SKM-1 treated with dmso at 0.1 percent for 144 hours (cell line): ENCODE data around the gene NLRP13.
"Not testable (repeated sequence)": the region's sequence is repeated elsewhere in the genome, so short reads cannot be mapped to it uniquely, and the experiment has no call there.

ENCODE experiments used
- DNase-seq: peaks from one replicate; lab custom pipeline; 2025; ENCODE audit not compliant: unreplicated experiment; lab: John Stamatoyannopoulos, UW

NLRP13 gene

GRCh38 chr19:55931936-55932386 is at the start of gene NLRP13:
TSS of gene NLRP13 (minus strand) at chr19:55932336. CDS start at chr19:55932311, 25 bp downstream.
- no peak for DNase-seq

DNA sequence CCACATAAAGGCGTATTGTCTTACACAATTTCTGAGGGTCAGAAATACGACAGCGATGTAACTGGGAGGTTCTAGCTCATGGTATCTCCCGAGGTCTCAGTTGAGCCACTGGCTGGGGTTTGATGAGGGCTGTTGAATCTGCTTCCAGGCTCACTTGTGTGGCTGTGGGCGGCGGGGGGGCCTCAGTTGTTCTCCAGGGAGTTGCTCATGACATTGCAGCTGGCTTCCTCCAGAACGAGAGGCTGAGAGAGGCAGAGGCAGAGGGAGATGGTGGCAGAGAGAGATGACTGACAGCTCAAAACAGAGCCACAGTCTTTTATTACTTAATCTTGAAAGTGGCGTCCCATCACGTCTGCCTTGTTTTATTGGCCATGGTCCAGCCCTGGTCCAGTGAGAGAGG is 48.3 kb upstream of the NLRP13 start:
- no peak for DNase-seq

DNA sequence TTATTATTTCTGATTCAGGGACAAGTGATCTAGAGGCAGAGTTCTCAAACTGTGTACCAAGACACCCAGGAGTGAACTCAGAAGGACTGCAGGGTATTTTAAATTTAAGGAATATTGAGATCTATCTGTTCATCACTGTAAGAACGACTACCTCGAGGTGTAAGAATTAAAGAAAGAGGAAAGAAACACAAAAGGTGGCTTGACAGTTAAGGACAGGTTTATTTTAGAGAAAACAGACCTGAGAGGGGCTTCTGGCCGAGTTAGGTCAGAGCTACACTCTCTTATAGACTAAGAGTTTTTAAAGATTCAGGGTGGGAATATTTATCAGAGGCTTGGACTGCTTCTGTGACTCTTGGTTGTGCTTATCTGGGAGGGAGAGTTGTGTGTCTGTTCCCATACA is 41.8 kb upstream of the NLRP13 start:
- DNase-seq: no peak

DNA sequence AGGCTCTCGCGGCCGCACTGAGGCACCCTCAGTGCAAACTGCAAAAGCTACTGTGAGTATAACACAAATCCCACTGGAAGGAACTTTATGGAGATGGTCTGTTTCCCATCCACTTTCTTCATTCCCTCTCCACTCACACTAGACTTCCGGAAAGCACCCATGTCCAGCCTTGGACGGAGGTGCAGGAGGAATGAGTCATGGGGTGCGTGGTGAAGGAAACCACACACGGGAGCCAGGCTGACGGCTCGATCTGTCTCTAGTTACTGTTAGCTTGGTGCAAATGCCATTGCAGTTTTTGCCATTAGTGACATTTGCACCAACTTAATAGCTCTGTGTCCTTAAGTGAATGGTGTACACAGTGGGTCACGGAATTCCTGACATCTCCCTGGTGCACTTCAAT is 30.1 kb upstream of the NLRP13 start:
- DNase-seq: no peak

DNA sequence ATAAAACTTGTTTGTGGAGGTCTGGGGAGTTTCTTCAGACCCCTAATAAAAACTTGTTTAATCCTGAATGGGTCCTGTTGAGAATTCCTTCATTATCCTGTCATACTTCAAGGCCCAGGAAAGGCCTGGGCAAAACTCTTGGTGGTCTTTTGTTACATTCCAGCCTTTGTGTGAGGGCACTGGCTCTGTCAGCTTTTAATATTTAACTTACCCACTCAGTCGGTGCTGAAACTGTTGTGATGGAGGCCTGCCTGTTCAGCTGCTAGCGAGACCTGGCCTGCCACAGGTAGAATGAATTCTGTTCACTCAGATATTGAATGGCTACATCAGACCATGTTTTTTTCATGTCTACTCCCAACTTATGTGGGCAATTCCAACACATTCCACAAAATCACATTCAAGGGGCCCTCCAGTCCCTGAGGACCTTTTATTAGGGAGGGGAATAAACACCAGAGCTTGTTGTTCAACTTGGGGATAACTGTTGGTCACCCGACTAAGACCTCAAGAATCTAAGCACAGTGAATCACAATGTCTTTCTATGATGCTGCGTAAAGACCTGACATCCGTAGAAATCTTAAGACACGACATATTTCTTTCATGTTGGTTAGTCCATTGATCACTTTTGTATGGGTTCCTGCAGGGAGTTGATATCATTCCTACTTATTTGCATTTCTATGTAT is 28.0 kb upstream of the NLRP13 start:
- no peak for DNase-seq

DNA sequence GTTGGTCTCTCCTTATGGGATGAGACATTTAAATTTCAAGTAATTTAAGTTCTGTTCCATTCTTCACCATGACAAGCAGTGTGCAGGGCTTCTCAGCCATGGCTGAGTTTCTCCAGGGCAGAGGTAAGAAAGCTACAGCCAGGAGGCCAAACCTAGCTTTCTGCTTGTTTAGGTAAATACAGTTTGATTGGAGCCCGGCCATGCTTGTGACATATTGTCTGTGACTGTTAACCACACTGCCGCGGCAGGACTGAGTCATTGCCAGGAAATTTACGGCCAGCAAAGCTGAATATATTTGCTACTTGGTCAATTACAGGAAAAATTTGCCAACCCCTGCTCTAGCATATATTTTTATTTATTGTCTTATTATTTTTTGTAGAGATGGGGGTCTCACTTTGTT is 26.2 kb upstream of the NLRP13 start:
- no peak for DNase-seq

DNA sequence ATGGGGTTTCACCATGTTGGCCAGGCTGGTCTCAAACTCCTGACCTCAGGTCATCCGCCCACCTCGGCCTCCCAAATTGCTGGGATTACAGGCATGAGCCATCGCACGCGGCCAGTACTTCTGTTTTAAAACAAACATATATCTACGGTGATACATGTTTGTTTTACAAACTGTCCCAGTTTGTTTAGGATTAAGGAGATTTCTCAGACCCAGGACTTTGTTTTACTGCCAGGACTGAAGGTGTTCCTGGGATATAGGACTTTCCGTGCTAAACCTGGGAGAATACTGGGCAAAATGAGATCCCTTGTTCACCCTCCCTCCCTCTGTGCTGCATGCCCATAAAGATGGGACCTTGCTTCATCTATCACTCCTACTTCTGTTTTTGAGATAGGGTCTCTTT is 24.3 kb upstream of the NLRP13 start:
- DNase-seq: no peak

DNA sequence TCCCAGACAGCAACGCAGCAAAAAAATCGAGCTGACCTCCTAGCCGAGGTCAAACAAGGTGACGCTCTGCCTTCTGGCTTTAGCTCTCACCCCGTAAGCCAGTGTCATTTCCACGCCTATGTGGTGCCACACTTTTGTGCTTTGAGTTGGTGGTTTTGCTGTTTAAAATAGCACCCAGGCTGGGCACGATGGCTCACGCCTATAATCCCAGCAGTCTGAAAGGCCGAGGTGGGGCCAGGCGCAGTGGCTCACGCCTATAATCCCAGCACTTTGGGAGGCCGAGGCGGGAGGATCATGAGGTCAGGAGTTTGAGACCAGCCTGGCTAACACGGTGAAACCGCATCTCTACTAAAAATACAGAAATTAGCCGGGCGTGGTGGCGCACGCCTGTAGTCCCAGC is 18.4 kb upstream of the NLRP13 start:
- DNase-seq: not testable (repeated sequence)

- DNase-seq: no peak
Observed at GRCh38 chr19:55947532-55947931, 15.4 kb upstream of the NLRP13 start, which contains the start of gene NLRP8. TSS of gene NLRP8 (plus strand) at chr19:55947832.

DNA sequence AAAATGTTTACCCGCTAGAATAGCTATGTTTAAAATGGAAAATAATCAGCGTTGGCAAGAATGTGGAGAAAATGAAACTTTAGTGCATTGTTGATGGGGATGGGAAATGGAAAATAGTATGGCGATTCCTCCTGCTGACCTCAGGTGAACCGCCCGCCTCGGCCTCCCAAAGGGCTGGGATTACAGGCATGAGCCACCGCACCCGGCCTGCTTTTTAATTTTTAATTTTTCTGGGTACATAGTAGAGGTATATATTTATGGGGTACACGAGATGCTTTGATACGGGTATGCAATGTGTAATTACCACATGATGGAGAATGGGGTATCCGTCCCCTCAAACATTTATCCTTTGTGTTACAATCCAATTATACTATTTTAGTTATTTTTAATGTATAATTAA is 8.2 kb upstream of the NLRP13 start:
- no peak for DNase-seq

GRCh38 chr19:55939206-55939605 is 7.1 kb upstream of the NLRP13 start:
- DNase-seq: no peak

DNA sequence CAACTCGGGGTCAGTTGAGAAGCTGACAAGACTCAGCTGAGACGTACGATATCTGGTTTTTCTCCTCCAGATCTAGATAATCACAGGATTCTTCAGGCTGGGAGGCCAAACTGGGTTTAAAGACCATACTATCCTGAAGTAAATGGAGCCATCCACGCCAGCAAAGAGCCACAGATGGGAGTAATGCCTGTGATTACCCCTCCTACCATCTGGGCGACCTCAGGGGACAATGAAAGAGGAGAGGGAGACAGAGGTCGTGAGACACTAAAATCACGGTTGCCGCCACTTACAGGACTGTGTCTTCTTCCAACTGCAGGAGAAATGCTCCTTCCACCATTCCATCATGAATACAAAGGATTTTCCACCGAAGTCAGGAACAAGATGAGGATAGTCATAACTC is 3.1 kb upstream of the NLRP13 start:
- no peak for DNase-seq

GRCh38 chr19:55930996-55931515 is 1.1 kb downstream of the NLRP13 start:
- no peak for DNase-seq

GRCh38 chr19:55929258-55929657 is 2.9 kb downstream of the NLRP13 start:
- not testable (repeated sequence) for DNase-seq

- DNase-seq: no peak
Observed at GRCh38 chr19:55927991-55928390, 4.1 kb downstream of the NLRP13 start.

GRCh38 chr19:55923556-55923955 is 8.6 kb downstream of the NLRP13 start:
- DNase-seq: no peak

DNA sequence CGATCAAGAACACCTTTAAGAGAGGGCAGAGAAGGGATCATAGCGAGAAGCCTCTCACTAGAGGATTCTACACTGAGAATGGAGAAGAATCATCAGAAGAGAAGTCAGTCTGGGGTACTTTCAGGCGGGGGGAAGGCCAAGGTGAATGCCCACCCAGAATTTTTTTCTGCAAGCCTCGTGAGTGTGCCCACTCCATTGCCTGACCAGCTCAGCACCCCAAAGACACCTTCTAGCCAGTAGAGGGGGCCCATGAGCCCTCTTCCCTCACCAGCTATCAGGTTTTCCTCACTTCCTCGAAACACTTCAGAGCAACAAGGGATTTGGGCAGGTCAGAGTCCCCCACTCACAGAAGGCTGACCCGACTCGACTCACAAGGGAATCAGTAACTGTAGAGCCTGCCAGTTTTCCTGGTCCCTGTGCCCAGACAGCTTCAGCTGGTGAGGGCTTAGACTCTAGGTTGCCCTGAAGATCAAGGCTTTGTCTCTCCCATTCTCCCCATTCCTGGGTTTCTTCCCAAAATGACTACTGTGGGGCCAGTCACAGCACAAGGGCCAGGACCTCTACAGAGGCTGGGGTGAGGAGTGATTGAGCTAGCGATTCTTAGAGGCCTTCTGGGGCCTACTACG is 18.4 kb downstream of the NLRP13 start:
- no peak for DNase-seq

DNA sequence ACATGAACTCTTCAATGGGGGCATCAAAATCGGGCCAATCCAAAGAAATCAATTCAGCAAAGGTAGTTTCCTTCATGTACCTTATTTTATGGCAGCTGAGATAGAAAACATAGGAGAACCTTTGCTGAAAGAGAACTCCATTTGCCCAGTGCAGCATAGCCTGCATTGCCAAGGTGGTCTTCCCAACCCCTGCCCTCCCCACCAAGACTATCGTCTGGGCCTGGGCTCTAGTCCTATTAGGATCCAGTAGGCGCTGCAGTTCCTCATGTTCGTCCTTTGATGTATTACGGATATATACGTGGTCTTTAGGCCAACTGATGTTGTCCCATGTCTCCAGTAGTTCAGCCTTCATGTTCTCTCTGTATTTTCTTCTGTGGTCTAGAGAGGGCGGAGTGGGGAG is 19.2 kb downstream of the NLRP13 start:
- DNase-seq: no peak

- no peak for DNase-seq
Observed at GRCh38 chr19:55909801-55910200, 22.3 kb downstream of the NLRP13 start.

GRCh38 chr19:55907746-55908145 is 24.4 kb downstream of the NLRP13 start:
- DNase-seq: no peak

- DNase-seq: no peak
Observed at GRCh38 chr19:55907286-55907685, 24.9 kb downstream of the NLRP13 start.

DNA sequence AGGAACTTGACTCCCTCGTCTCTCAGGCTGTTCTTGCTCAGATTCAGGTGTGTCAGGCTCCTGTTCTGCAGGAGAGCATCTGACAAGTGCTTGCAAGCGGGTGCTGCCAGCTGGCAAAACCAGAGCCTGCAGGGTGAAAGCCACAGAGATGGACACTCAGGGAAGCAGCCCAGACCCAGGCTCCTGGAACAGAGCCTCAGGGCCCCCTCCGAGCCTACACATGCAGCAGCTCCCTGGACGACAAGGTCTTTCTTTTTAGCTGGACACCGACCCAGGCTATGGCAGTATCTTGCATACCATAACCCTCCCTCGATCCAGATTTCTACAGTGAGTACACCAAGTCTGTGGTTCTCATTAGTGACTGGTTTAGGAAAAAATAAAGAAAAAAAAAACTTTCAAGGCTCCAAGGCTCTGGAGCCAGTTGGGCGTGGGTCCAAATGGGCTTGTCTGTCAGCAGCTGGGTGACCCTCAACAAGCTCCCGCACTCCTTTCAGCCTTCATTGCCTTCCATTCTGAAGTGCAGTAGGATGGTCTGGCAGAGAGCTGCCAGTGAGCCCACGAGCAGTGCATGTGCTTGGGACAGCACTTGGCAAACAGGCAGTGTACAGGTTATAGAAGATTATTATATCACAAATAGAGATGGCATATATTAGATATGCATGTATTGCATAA is 29.9 kb downstream of the NLRP13 start:
- no peak for DNase-seq
